H1 (cell line): ENCODE measurements around the gene TSFM. TPM values are rescaled to one million over a fixed set of nuclear protein-coding genes. Genes with fewer than 3 reads are reported as not detected.

Experiments used
- CHD7 ChIP-seq: fragments of 300-600 bp; sonication (generic); IDR thresholded peaks from 2 replicates; pipeline ENCODE4 v1.7.1; 2012; ENCODE audit warnings: low read length, moderate library complexity, mild to moderate bottlenecking, inconsistent platforms; ENCODE audit not compliant: insufficient replicate concordance
- CTBP2 ChIP-seq: IDR thresholded peaks from 2 replicates; pipeline ENCODE4 v1.7.0; 2011; ENCODE audit warnings: borderline replicate concordance, mild to moderate bottlenecking, moderate library complexity, mixed read lengths, low read length; ENCODE audit not compliant: insufficient read depth, insufficient read length
- HDAC6 ChIP-seq: IDR thresholded peaks from one replicate; pipeline ENCODE4 v1.7.1; 2012; ENCODE audit warnings: low read depth, mild to moderate bottlenecking, inconsistent platforms, low read length, moderate library complexity
- KDM5A ChIP-seq: fragments of 200-600 bp; IDR thresholded peaks from 2 replicates; pipeline ENCODE4 v1.7.1; 2012; ENCODE audit warnings: mild to moderate bottlenecking, low read length, inconsistent platforms, mixed read lengths
- NRF1 ChIP-seq: IDR thresholded peaks from 2 replicates; pipeline ENCODE4 v1.6.1; 2011; ENCODE audit warnings: mild to moderate bottlenecking, low read depth, low read length, improper control_type of control experiment
- PHF8 ChIP-seq: fragments of 200-600 bp; sonication (generic); conservative IDR thresholded peaks from 2 replicates; pipeline ENCODE4 v1.7.1; 2012; ENCODE audit warnings: low read depth, mild to moderate bottlenecking, inconsistent platforms, low read length, moderate library complexity
- POU5F1 ChIP-seq: IDR thresholded peaks from 2 replicates; pipeline ENCODE4 v1.6.1; 2011; ENCODE audit warnings: low read depth, mild to moderate bottlenecking, low read length, moderate library complexity
- RNF2 ChIP-seq: fragments of 200-900, 300-1000 bp; sonication (generic); IDR thresholded peaks from 2 replicates; pipeline ENCODE4 v1.7.1; 2016; ENCODE audit warnings: borderline replicate concordance, low read depth, mild to moderate bottlenecking, antibody characterized with exemption, low read length; ENCODE audit not compliant: poor library complexity, severe bottlenecking; ENCODE audit errors: missing control alignments
- SRF ChIP-seq: IDR thresholded peaks from 2 replicates; pipeline ENCODE4 v1.6.1; 2011; ENCODE audit warnings: mild to moderate bottlenecking, low read depth, low read length, moderate library complexity
- TCF12 ChIP-seq: IDR thresholded peaks from 2 replicates; pipeline ENCODE4 v1.6.1; 2011; ENCODE audit warnings: low read depth, mild to moderate bottlenecking, low read length
- YY1 ChIP-seq: IDR thresholded peaks from 2 replicates; pipeline ENCODE4 v1.6.1; 2011; ENCODE audit warnings: low read depth, mild to moderate bottlenecking, low read length
- polyA plus RNA-seq, 7 experiments: library from polyadenylated mRNA; depleted of rRNA in 3 of 7; stranded (reverse) in 5 of 7; unstranded in 2 of 7; fragments of >200 nt in 5 of 7; fragments of 200-250 nt in 2 of 7; gene quantifications; 1 replicate in 5 of 7; 2 replicates in 1 of 7; 4 replicates in 1 of 7; pipeline versions ENCODE4 v1.2.1 to v1.2.3, GENCODE V29; 2011 to 2013; ENCODE audit warnings: missing spikeins in 2 of 7, mixed read lengths in 2 of 7
- total RNA-seq: library from RNA; stranded (reverse); fragmentation: NEBNext Ultra II Directional; extraction: Animal tissue kit (Norgen Biotek cat#: 25700); gene quantifications from 2 replicates; pipeline ENCODE4 v1.2.1, GENCODE V29; 2021

Gene TSFM
- total and polyA plus RNA-seq, 2 of the 8 experiments (the other 6 are each of a cell fraction or from before 2014, with no cell fraction given), result 17.4 to 49.8 TPM

GRCh38 chr12:57771873-57772428, 10.6 kb upstream of the TSFM start, which contains the start of gene METTL1 (continued):
- TF ChIP-seq RNF2 (no peak), YY1 (peak; percentile 92), CHD7 (no peak), SRF (peak; percentile 65), HDAC6 (no peak), TCF12 (peak; percentile 45; the same call in 1 of the 2 replicates), PHF8 (peak; percentile 100), CTBP2 (peak; percentile 69), KDM5A (peak; percentile 88), POU5F1 (no peak), NRF1 (no peak)
